Measurements from ENCODE around the gene TMEM185B. TPM values are rescaled to one million over a fixed set of nuclear protein-coding genes. Genes with fewer than 3 reads are reported as not detected.

Gene TMEM185B
- total RNA-seq, 1 donor from 2014 or later = 27.9 TPM

- Histone ChIP-seq H2AFZ (ENCODE audit: low read depth, low read length) (no peak overlapping the region), H3K4me3 (ENCODE audit: insufficient read depth, low read depth, low read length) (no peak overlapping the region), H3K27ac (ENCODE audit: low read depth, low read length) (no peak overlapping the region), H3K4me2 (ENCODE audit: low read length) (no peak overlapping the region), H3K79me2 (ENCODE audit: insufficient read depth, low read length) (peaks cover 21% of the 10 kb centered on the region), H3K27me3 (ENCODE audit: insufficient read depth, low read length) (no peaks in the 10 kb centered on the region), H3K36me3 (ENCODE audit: insufficient read depth, low read length) (no peaks in the 10 kb centered on the region), H3K9ac (ENCODE audit: low read length) (no peak overlapping the region), H3K9me3 (ENCODE audit: insufficient read depth, low read depth, low read length) (peaks cover 7% of the 10 kb centered on the region), H3K4me1 (ENCODE audit: insufficient read depth, low read length) (peaks cover 4% of the 10 kb centered on the region), H4K20me1 (ENCODE audit: insufficient read depth, low read length) (peaks cover 31% of the 10 kb centered on the region)
- peaks cover 7% of the 10 kb centered on the region for H3K27me3 Mint-ChIP-seq (ENCODE audit: low read depth, unreplicated experiment)
- H3K4me3 Mint-ChIP-seq (ENCODE audit: unreplicated experiment) = no peak overlapping the region
- no peak for FAIRE-seq
- no peak for TF ChIP-seq EZH2 (IDR thresholded peaks at IDR 0.05; ENCODE audit: insufficient read depth, low read length)
- TF ChIP-seq, protein P1, sequence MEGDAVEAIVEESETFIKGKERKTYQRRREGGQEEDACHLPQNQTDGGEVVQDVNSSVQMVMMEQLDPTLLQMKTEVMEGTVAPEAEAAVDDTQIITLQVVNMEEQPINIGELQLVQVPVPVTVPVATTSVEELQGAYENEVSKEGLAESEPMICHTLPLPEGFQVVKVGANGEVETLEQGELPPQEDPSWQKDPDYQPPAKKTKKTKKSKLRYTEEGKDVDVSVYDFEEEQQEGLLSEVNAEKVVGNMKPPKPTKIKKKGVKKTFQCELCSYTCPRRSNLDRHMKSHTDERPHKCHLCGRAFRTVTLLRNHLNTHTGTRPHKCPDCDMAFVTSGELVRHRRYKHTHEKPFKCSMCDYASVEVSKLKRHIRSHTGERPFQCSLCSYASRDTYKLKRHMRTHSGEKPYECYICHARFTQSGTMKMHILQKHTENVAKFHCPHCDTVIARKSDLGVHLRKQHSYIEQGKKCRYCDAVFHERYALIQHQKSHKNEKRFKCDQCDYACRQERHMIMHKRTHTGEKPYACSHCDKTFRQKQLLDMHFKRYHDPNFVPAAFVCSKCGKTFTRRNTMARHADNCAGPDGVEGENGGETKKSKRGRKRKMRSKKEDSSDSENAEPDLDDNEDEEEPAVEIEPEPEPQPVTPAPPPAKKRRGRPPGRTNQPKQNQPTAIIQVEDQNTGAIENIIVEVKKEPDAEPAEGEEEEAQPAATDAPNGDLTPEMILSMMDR (IDR thresholded peaks at IDR 0.05; ENCODE audit: insufficient read depth, low read depth, low read length) = no peak
- H3K4me1 Mint-ChIP-seq (ENCODE audit: low read depth, unreplicated experiment) = peaks cover 16% of the 10 kb centered on the region
- no peak for DNase-seq (ENCODE audit: low read depth)
- H3K36me3 Mint-ChIP-seq (ENCODE audit: low read depth, unreplicated experiment) = peaks cover 7% of the 10 kb centered on the region
- H3K9me3 Mint-ChIP-seq (ENCODE audit: unreplicated experiment) = peaks cover 11% of the 10 kb centered on the region
- H3K27ac Mint-ChIP-seq (ENCODE audit: unreplicated experiment) = no peak overlapping the region
Observed at GRCh38 chr2:120219766-120220165, 3.4 kb downstream of the TMEM185B start.

DNA sequence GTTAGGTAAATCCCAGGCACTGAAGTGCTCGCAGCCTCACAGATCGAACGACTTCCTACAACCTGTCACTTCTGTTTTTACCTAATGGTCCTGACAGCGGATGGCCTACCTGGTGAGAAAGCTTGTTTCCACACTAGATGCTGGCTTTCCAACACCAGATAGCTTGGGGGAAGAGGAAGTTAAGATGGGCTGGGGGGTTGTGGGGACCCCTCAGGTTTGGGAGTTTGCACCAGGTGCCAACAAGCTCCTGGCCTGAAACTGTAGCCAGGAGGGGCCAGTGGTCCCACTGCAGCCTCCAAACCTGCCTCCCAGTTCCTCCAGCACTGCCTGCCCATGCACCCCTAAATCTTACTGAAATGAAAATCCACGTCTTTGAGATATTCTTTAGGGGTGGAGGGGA lies 3.9 kb downstream of the TMEM185B start:
- Mint-ChIP-seq H3K4me3 (ENCODE audit: unreplicated experiment) (no peak overlapping the region), H3K9me3 (ENCODE audit: unreplicated experiment) (peaks cover 11% of the 10 kb centered on the region), H3K27ac (ENCODE audit: unreplicated experiment) (no peak overlapping the region), H3K36me3 (ENCODE audit: low read depth, unreplicated experiment) (peaks cover 7% of the 10 kb centered on the region), H3K27me3 (ENCODE audit: low read depth, unreplicated experiment) (peaks cover 3% of the 10 kb centered on the region), H3K4me1 (ENCODE audit: low read depth, unreplicated experiment) (peaks cover 16% of the 10 kb centered on the region)
- no peak for TF ChIP-seq EZH2 (IDR thresholded peaks at IDR 0.05; ENCODE audit: insufficient read depth, low read length)
- TF ChIP-seq, protein P1 (IDR thresholded peaks at IDR 0.05; ENCODE audit: insufficient read depth, low read depth, low read length) = no peak
- Histone ChIP-seq H3K9ac (ENCODE audit: low read length) (no peak overlapping the region), H3K79me2 (ENCODE audit: insufficient read depth, low read length) (peaks cover 21% of the 10 kb centered on the region), H3K9me3 (ENCODE audit: insufficient read depth, low read depth, low read length) (peaks cover 7% of the 10 kb centered on the region), H4K20me1 (ENCODE audit: insufficient read depth, low read length) (peaks cover 31% of the 10 kb centered on the region), H3K4me3 (ENCODE audit: insufficient read depth, low read depth, low read length) (no peak overlapping the region), H3K36me3 (ENCODE audit: insufficient read depth, low read length) (no peaks in the 10 kb centered on the region), H3K27me3 (ENCODE audit: insufficient read depth, low read length) (no peaks in the 10 kb centered on the region), H3K4me1 (ENCODE audit: insufficient read depth, low read length) (peaks cover 4% of the 10 kb centered on the region), H3K4me2 (ENCODE audit: low read length) (no peak overlapping the region), H2AFZ (ENCODE audit: low read depth, low read length) (no peak overlapping the region), H3K27ac (ENCODE audit: low read depth, low read length) (no peak overlapping the region)
- FAIRE-seq (no peak), DNase-seq (ENCODE audit: low read depth) (no peak)

GRCh38 chr2:120218181-120218580 lies 5.0 kb downstream of the TMEM185B start:
- peaks cover 7% of the 10 kb centered on the region for H3K36me3 Mint-ChIP-seq (ENCODE audit: low read depth, unreplicated experiment)
- no peak for TF ChIP-seq EZH2 (IDR thresholded peaks at IDR 0.05; ENCODE audit: insufficient read depth, low read length)
- H3K9me3 Mint-ChIP-seq (ENCODE audit: unreplicated experiment) = peaks cover 11% of the 10 kb centered on the region
- Histone ChIP-seq H4K20me1 (ENCODE audit: insufficient read depth, low read length) (peaks cover 31% of the 10 kb centered on the region), H3K9ac (ENCODE audit: low read length) (no peak overlapping the region), H3K4me1 (ENCODE audit: insufficient read depth, low read length) (peaks cover 4% of the 10 kb centered on the region), H3K4me3 (ENCODE audit: insufficient read depth, low read depth, low read length) (no peak overlapping the region), H3K27ac (ENCODE audit: low read depth, low read length) (no peak overlapping the region), H3K4me2 (ENCODE audit: low read length) (no peak overlapping the region), H3K9me3 (ENCODE audit: insufficient read depth, low read depth, low read length) (peaks cover 7% of the 10 kb centered on the region), H2AFZ (ENCODE audit: low read depth, low read length) (no peak overlapping the region), H3K36me3 (ENCODE audit: insufficient read depth, low read length) (no peaks in the 10 kb centered on the region), H3K79me2 (ENCODE audit: insufficient read depth, low read length) (peaks cover 21% of the 10 kb centered on the region), H3K27me3 (ENCODE audit: insufficient read depth, low read length) (no peaks in the 10 kb centered on the region)
- FAIRE-seq (no peak), DNase-seq (ENCODE audit: low read depth) (no peak)
- no peak overlapping the region for H3K4me3 Mint-ChIP-seq (ENCODE audit: unreplicated experiment)
- peaks cover 13% of the 10 kb centered on the region for H3K4me1 Mint-ChIP-seq (ENCODE audit: low read depth, unreplicated experiment)
- no peak overlapping the region for H3K27ac Mint-ChIP-seq (ENCODE audit: unreplicated experiment)
- H3K27me3 Mint-ChIP-seq (ENCODE audit: low read depth, unreplicated experiment) = no peaks in the 10 kb centered on the region

Measured in astrocyte (in vitro differentiated cells and primary cell).